Ishikawa (cell line): ENCODE data around the gene ELOVL7.

ENCODE experiments used
- CEBPB ChIP-seq: IDR thresholded peaks from 2 replicates; pipeline ENCODE4 v1.6.1; 2012
- EGR1 ChIP-seq: IDR thresholded peaks from 2 replicates; pipeline ENCODE4 v1.6.1; 2012
- EP300 ChIP-seq: IDR thresholded peaks from 2 replicates; pipeline ENCODE4 v1.6.1; 2012; ENCODE audit warnings: borderline replicate concordance
- FOXM1 ChIP-seq: IDR thresholded peaks from 2 replicates; pipeline ENCODE4 v1.6.1; 2012; ENCODE audit warnings: low read depth, borderline replicate concordance
- NFIC ChIP-seq: IDR thresholded peaks from 2 replicates; pipeline ENCODE4 v1.6.1; 2012
- RAD21 ChIP-seq: IDR thresholded peaks from 2 replicates; pipeline ENCODE4 v1.6.1; 2012; ENCODE audit warnings: low read depth
- TAF1 ChIP-seq: IDR thresholded peaks from 2 replicates; pipeline ENCODE4 v1.6.1; 2012; ENCODE audit warnings: low read depth, mild to moderate bottlenecking
- TCF12 ChIP-seq: IDR thresholded peaks from 2 replicates; pipeline ENCODE4 v1.6.1; 2012; ENCODE audit warnings: low read depth
- YY1 ChIP-seq: IDR thresholded peaks from 2 replicates; pipeline ENCODE4 v1.6.1; 2012; ENCODE audit warnings: low read depth
- TF ChIP-seq, protein P1 (sequence below): IDR thresholded peaks from 2 replicates; pipeline ENCODE4 v1.6.1; 2012
- TF ChIP-seq, protein P2 (sequence below): IDR thresholded peaks from 2 replicates; pipeline ENCODE4 v1.6.1; 2012; ENCODE audit warnings: low read depth, mild to moderate bottlenecking

DNA sequence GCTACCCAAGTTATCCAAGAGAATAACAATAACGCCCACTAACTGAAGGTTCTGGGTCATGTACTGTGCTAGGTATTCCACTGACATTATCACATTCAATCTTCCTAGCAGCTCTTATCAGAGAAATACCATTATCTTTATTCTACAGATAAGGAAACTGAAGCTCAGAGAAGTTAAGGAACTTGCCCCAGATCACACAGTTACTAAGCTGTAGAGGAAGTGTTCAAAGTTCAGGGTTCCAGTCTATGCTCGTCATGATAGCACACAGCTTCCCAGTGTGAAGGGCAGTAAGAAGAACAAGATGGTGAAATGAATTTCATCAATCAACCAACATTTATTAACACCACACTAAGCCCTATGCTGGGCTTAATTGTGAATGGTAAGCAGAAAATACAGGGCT lies 29.6 kb downstream of the ELOVL7 start:
- no peak for TF ChIP-seq RAD21
- no peak for TF ChIP-seq EP300
- TF ChIP-seq, protein P1, sequence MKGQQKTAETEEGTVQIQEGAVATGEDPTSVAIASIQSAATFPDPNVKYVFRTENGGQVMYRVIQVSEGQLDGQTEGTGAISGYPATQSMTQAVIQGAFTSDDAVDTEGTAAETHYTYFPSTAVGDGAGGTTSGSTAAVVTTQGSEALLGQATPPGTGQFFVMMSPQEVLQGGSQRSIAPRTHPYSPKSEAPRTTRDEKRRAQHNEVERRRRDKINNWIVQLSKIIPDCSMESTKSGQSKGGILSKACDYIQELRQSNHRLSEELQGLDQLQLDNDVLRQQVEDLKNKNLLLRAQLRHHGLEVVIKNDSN = no peak
- no peak for TF ChIP-seq TCF12
- no peak for TF ChIP-seq YY1
- no peak for TF ChIP-seq NFIC
- no peak for TF ChIP-seq FOXM1
- no peak for TF ChIP-seq EGR1
- TF ChIP-seq, protein P2, sequence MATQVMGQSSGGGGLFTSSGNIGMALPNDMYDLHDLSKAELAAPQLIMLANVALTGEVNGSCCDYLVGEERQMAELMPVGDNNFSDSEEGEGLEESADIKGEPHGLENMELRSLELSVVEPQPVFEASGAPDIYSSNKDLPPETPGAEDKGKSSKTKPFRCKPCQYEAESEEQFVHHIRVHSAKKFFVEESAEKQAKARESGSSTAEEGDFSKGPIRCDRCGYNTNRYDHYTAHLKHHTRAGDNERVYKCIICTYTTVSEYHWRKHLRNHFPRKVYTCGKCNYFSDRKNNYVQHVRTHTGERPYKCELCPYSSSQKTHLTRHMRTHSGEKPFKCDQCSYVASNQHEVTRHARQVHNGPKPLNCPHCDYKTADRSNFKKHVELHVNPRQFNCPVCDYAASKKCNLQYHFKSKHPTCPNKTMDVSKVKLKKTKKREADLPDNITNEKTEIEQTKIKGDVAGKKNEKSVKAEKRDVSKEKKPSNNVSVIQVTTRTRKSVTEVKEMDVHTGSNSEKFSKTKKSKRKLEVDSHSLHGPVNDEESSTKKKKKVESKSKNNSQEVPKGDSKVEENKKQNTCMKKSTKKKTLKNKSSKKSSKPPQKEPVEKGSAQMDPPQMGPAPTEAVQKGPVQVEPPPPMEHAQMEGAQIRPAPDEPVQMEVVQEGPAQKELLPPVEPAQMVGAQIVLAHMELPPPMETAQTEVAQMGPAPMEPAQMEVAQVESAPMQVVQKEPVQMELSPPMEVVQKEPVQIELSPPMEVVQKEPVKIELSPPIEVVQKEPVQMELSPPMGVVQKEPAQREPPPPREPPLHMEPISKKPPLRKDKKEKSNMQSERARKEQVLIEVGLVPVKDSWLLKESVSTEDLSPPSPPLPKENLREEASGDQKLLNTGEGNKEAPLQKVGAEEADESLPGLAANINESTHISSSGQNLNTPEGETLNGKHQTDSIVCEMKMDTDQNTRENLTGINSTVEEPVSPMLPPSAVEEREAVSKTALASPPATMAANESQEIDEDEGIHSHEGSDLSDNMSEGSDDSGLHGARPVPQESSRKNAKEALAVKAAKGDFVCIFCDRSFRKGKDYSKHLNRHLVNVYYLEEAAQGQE = no peak
- no peak for TF ChIP-seq CEBPB
- TF ChIP-seq TAF1 = no peak
